Esophagus muscularis mucosa (tissue), 4 donors: ENCODE results near the gene DIO3. TPM values are rescaled to one million over a fixed set of nuclear protein-coding genes. Genes with fewer than 3 reads are reported as not detected.
A peak's percentile ranks its signal among the peaks of the same experiment; 100 is the strongest.

Source experiments
- DNase-seq: peaks from one replicate; pipeline ENCODE4 v3.0.0-alpha.2; 2017; ENCODE audit errors: extremely low spot score
- H3K27ac ChIP-seq, 4 donors: fragments of 200-600 bp; sonication (generic); replicated peaks in 1 of 4; 1 replicate in 3 of 4; 2 replicates in 1 of 4; pipeline ENCODE4 v1.5.1; 2016 to 2019; ENCODE audit warnings: mild to moderate bottlenecking in 1 of 4
- H3K27me3 ChIP-seq, 4 donors: fragments of 200-600 bp; sonication (generic); one replicate each; pipeline versions ENCODE4 v1.5.1 to v1.6.0; 2016 to 2019
- H3K36me3 ChIP-seq, 4 donors: fragments of 200-600 bp; sonication (generic); one replicate each; pipeline ENCODE4 v1.5.1; 2016 to 2019
- H3K4me1 ChIP-seq, 4 donors: fragments of 200-600 bp; sonication (generic); one replicate each; pipeline ENCODE4 v1.5.1; 2016 to 2019
- H3K4me3 ChIP-seq, 4 donors: fragments of 200-600 bp; sonication (generic); 1 replicate in 2 of 4; 2 replicates in 2 of 4; pipeline ENCODE4 v1.5.1; 2016 to 2019; ENCODE audit warnings: mild to moderate bottlenecking in 4 of 4, moderate library complexity in 1 of 4
- H3K9me3 ChIP-seq, 4 donors: fragments of 200-600 bp; sonication (generic); 1 replicate in 3 of 4; 2 replicates in 1 of 4; pipeline ENCODE4 v1.5.1; 2016 to 2019
- CTCF ChIP-seq, 3 experiments: fragments of 200-600 bp in 2 of 3; fragments of 450-650 bp in 1 of 3; sonication (generic) in 2 of 3; IDR thresholded peaks; one replicate each; pipeline ENCODE4 v1.5.1; 2017 to 2019; ENCODE audit warnings: antibody characterized with exemption in 3 of 3, mild to moderate bottlenecking in 2 of 3, moderate library complexity in 1 of 3
- EP300 ChIP-seq: sonication (generic); formaldehyde crosslinking; IDR thresholded peaks from one replicate; pipeline ENCODE4 v1.6.1; 2017; ENCODE audit warnings: antibody characterized with exemption
- POLR2A ChIP-seq: fragments of 450-650 bp; IDR thresholded peaks from one replicate; pipeline ENCODE4 v1.6.1; 2017; ENCODE audit warnings: antibody characterized with exemption, moderate library complexity, mild to moderate bottlenecking, low read depth
- POLR2AphosphoS5 ChIP-seq, 2 donors: sonication (generic); formaldehyde crosslinking; IDR thresholded peaks; one replicate each; pipeline ENCODE4 v1.6.1; 2017; ENCODE audit warnings: antibody characterized with exemption in 2 of 2
- WGBS: methylation state at CpG from one replicate; pipeline ENCODE4 v1.1.5; 2018; 5-methylcytosine and 5-hydroxymethylcytosine counted together
- intact Hi-C: fragments of 100-400 bp; cut with DNase I; formaldehyde crosslinking; loops from one replicate; pipeline ENCODE4 v1.15.1; 2023
- total RNA-seq, 4 donors: library from RNA; depleted of rRNA; stranded (reverse); fragments of >200 nt; gene quantifications; one replicate each; pipeline versions ENCODE4 v1.1.0 to v1.2.1, GENCODE V29; 2016

The DIO3 gene
- total RNA-seq, 4 donors from 2014 or later: 0.99 to 1.7 (median 1.2) TPM

- peaks cover 0 to 54% (median 0%) of the 10 kb centered on the region in 4 donors for H3K27me3 ChIP-seq
- no peaks in the 10 kb centered on the region for H3K4me1 ChIP-seq
- H3K36me3 ChIP-seq: no peaks in the 10 kb centered on the region
- H3K4me3 ChIP-seq: no peak overlapping the region
- no peak for TF ChIP-seq POLR2A
- no peak for TF ChIP-seq EP300
- TF ChIP-seq CTCF (IDR thresholded peaks at IDR 0.05): no peak
- TF ChIP-seq POLR2AphosphoS5 (IDR thresholded peaks at IDR 0.05): no peak
- WGBS: 87% methylated on average over 9 of the region's 9 CpGs
- H3K9me3 ChIP-seq: no peaks in the 10 kb centered on the region
- intact Hi-C loops: no loop called here
- H3K27ac ChIP-seq: no peak overlapping the region
- peak; percentile 85 for DNase-seq
Measured at GRCh38 chr14:101604228-101604934, 43.1 kb downstream of the DIO3 start.

GRCh38 chr14:101604935-101605780 lies 43.9 kb downstream of the DIO3 start:
- intact Hi-C loops: no loop called here
- H3K9me3 ChIP-seq: no peaks in the 10 kb centered on the region
- H3K4me3 ChIP-seq: no peak overlapping the region
- H3K27ac ChIP-seq: no peak overlapping the region
- DNase-seq: peak; percentile 87
- TF ChIP-seq POLR2AphosphoS5 (IDR thresholded peaks at IDR 0.05) (no peak), POLR2A (no peak), CTCF (IDR thresholded peaks at IDR 0.05) (no peak), EP300 (no peak)
- peaks cover 0 to 61% (median 0%) of the 10 kb centered on the region in 4 donors for H3K27me3 ChIP-seq
- H3K36me3 ChIP-seq: no peaks in the 10 kb centered on the region
- H3K4me1 ChIP-seq: no peaks in the 10 kb centered on the region
- WGBS: 88% methylated on average over 11 of the region's 11 CpGs

- intact Hi-C loops: no loop called here
- WGBS: 74% methylated on average over 4 of the region's 4 CpGs
- H3K27me3 ChIP-seq: peaks cover 0 to 65% (median 0%) of the 10 kb centered on the region in 4 donors
- H3K4me1 ChIP-seq: no peaks in the 10 kb centered on the region
- TF ChIP-seq CTCF (IDR thresholded peaks at IDR 0.05) (no peak), EP300 (no peak), POLR2A (no peak), POLR2AphosphoS5 (IDR thresholded peaks at IDR 0.05) (no peak)
- H3K27ac ChIP-seq: no peak overlapping the region
- no peaks in the 10 kb centered on the region for H3K9me3 ChIP-seq
- no peak overlapping the region for H3K4me3 ChIP-seq
- DNase-seq: no peak
- no peaks in the 10 kb centered on the region for H3K36me3 ChIP-seq
Measured at GRCh38 chr14:101605836-101606235, 44.5 kb downstream of the DIO3 start.

Other genes with a start within 250 kb of the DIO3 start
- 100 to 1,000 TPM; 103 to 142 (median 131) TPM for gene PPP2R5C, start 200.2 kb downstream of the DIO3 start, total RNA-seq